Measurements from ENCODE around the gene EXTL2.
"Not testable (repeated sequence)": the region's sequence is repeated elsewhere in the genome, so short reads cannot be mapped to it uniquely, and the experiment has no call there.

The EXTL2 gene

DNA sequence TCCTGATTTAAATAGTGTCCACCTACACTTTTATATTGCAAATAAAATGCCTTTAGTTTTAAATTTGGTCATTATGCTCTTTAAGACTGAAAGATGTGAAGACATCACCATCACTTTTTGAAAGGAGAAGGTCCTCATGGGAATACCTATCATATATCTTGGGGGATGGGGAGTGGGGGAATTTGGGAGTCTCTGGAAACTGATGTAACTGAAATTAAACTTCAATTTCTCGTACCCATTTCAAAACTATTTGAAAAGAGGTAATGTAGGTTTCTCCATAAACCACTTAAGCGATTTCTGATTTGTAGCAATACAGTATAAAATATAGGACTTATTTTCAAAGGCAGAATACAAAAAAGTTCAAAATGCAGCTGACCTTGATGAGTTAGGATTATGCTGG lies 924 bp downstream of the EXTL2 start:
- DNase-seq (ENCODE audit: low read depth): no peak
- peak overlapping the region; percentile 87 for H3K4me3 ChIP-seq (ENCODE audit: low read depth, low read length)
- TF ChIP-seq, protein P1, sequence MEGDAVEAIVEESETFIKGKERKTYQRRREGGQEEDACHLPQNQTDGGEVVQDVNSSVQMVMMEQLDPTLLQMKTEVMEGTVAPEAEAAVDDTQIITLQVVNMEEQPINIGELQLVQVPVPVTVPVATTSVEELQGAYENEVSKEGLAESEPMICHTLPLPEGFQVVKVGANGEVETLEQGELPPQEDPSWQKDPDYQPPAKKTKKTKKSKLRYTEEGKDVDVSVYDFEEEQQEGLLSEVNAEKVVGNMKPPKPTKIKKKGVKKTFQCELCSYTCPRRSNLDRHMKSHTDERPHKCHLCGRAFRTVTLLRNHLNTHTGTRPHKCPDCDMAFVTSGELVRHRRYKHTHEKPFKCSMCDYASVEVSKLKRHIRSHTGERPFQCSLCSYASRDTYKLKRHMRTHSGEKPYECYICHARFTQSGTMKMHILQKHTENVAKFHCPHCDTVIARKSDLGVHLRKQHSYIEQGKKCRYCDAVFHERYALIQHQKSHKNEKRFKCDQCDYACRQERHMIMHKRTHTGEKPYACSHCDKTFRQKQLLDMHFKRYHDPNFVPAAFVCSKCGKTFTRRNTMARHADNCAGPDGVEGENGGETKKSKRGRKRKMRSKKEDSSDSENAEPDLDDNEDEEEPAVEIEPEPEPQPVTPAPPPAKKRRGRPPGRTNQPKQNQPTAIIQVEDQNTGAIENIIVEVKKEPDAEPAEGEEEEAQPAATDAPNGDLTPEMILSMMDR (IDR thresholded peaks at IDR 0.05; ENCODE audit: low read depth, low read length, missing control alignments): no peak
- in situ Hi-C loops (cut with HindIII; ENCODE audit: low sequenced_read_pairs): no loop called here

DNA sequence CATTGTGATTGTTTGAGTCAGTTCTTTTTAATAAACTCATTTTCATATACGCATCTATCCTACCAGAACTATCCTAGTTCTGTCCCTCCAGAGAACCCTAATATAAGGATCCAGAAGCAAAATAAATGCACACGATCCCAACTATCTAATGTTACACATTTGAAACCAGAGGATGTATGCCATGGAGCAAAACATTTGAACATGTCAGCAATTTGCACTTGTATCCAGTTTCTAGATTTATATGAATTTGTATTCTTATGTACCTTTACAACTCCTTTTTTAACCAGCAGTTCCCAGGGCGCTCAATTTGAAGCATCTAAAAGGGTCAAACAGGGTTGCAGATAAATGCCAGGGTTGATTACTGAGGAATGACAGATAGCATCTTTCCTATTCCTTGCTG lies 2.1 kb downstream of the EXTL2 start:
- in situ Hi-C loops (cut with HindIII; ENCODE audit: low sequenced_read_pairs): no loop called here
- H3K4me3 ChIP-seq (ENCODE audit: low read depth, low read length): no peak overlapping the region
- TF ChIP-seq, protein P1 (IDR thresholded peaks at IDR 0.05; ENCODE audit: low read depth, low read length, missing control alignments): no peak
- DNase-seq (ENCODE audit: low read depth): no peak

- no peak for DNase-seq (ENCODE audit: low read depth)
- in situ Hi-C loops (cut with HindIII; ENCODE audit: low sequenced_read_pairs): no loop called here
- H3K4me3 ChIP-seq (ENCODE audit: low read depth, low read length): no peak overlapping the region
- TF ChIP-seq, protein P1 (IDR thresholded peaks at IDR 0.05; ENCODE audit: low read depth, low read length, missing control alignments): no peak
Observed at GRCh38 chr1:100891380-100891779, 3.3 kb downstream of the EXTL2 start.

- in situ Hi-C loops (cut with HindIII; ENCODE audit: low sequenced_read_pairs); H3K4me3 ChIP-seq (ENCODE audit: low read depth, low read length); DNase-seq (ENCODE audit: low read depth): not testable (repeated sequence)
Observed at GRCh38 chr1:100889869-100890482, 4.7 kb downstream of the EXTL2 start.

- H3K4me3 ChIP-seq (ENCODE audit: low read depth, low read length); DNase-seq (ENCODE audit: low read depth); in situ Hi-C loops (cut with HindIII; ENCODE audit: low sequenced_read_pairs): not testable (repeated sequence)
Observed at GRCh38 chr1:100889007-100889406, 5.6 kb downstream of the EXTL2 start.

GRCh38 chr1:100883963-100884362 lies 10.7 kb downstream of the EXTL2 start:
- in situ Hi-C loops (cut with HindIII; ENCODE audit: low sequenced_read_pairs): no loop called here
- TF ChIP-seq, protein P1 (IDR thresholded peaks at IDR 0.05; ENCODE audit: low read depth, low read length, missing control alignments): peak; percentile 27
- H3K4me3 ChIP-seq (ENCODE audit: low read depth, low read length): no peak overlapping the region
- DNase-seq (ENCODE audit: low read depth): peak; percentile 58

DNA sequence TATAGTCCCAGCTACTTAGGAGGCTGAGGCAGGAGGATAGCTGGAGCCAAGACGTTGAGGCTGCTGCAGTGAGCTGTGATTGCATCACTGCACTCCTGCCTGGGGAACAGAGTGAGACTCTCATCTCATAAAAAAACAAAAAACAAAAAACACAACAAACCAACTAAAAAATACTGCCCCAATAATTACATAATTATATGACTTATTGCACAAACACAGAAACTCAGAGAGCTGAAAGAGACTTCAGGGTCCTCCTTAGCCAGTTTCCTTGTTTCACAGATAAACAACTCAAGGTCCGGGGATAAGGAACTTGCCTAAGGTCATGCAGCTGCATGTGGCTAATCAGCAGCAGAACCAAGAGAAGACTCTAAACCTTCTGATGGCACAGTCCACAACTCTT lies 11.9 kb downstream of the EXTL2 start:
- TF ChIP-seq, protein P1 (IDR thresholded peaks at IDR 0.05; ENCODE audit: low read depth, low read length, missing control alignments): no peak
- H3K4me3 ChIP-seq (ENCODE audit: low read depth, low read length): no peak overlapping the region
- in situ Hi-C loops (cut with HindIII; ENCODE audit: low sequenced_read_pairs): no loop called here
- no peak for DNase-seq (ENCODE audit: low read depth)

DNA sequence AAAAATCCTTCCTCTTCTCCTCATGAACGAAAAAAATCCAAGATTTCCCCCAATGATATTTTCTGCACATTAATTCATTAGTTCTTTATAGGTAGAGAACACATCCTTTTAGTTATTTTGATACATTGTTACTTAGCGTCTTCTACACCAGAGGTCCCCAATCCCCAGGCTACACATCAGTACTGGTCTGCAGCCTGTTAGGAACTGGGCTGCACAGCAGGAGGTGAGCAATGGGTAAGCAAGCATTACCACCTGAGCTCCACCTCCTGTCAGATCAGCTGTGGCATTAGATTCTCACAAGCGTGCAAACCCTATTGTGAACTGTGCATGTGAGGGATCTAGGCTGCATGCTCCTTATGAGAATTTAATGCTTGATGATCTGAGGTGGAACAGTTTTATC lies 13.0 kb downstream of the EXTL2 start:
- no peak for DNase-seq (ENCODE audit: low read depth)
- in situ Hi-C loops (cut with HindIII; ENCODE audit: low sequenced_read_pairs): no loop called here
- H3K4me3 ChIP-seq (ENCODE audit: low read depth, low read length): no peak overlapping the region
- TF ChIP-seq, protein P1 (IDR thresholded peaks at IDR 0.05; ENCODE audit: low read depth, low read length, missing control alignments): no peak

Measured in astrocyte of the cerebellum (primary cell).